Measurements from ENCODE around the gene ZSWIM1.
"Not testable (repeated sequence)": the region's sequence is repeated elsewhere in the genome, so short reads cannot be mapped to it uniquely, and the experiment has no call there.

Gene ZSWIM1

GRCh38 chr20:45927071-45927878 lies 46.2 kb downstream of the ZSWIM1 start:
- TF ChIP-seq CTCF (conservative IDR thresholded peaks at IDR 0.05; ENCODE audit: low read depth) = no peak
- H3K27ac ChIP-seq = no peak overlapping the region
- ChIA-PET CTCF (interaction anchor here (1.6 kb wide), 1 partner anchor 60 kb away, joined by 3 read pairs; no protein-coding TSS in a partner anchor), POLR2A (ENCODE audit: low non-redundant PET) (interaction anchor here (0.6 kb wide), 1 partner anchor 915 kb away, joined by 6 read pairs; no protein-coding TSS in a partner anchor)
- no peak for DNase-seq (ENCODE audit: low spot score)

GRCh38 chr20:45931680-45932079 lies 50.7 kb downstream of the ZSWIM1 start:
- POLR2A ChIA-PET (ENCODE audit: low non-redundant PET); DNase-seq (ENCODE audit: low spot score); CTCF ChIA-PET; H3K27ac ChIP-seq: not testable (repeated sequence)

GRCh38 chr20:45933266-45934045 lies 52.4 kb downstream of the ZSWIM1 start:
- peak overlapping the region; percentile 97 for H3K27ac ChIP-seq
- TF ChIP-seq CTCF (conservative IDR thresholded peaks at IDR 0.05; ENCODE audit: low read depth) = peak; percentile 80
- ChIA-PET POLR2A (ENCODE audit: low non-redundant PET) (interaction anchor here (0.5 to 3.6 kb wide), 11 partner anchors 11 to 132 kb away, joined by 3 to 35 read pairs (median 4); partner anchors contain the start of gene ZNF335), CTCF (interaction anchor here (0.5 to 3.0 kb wide), 9 partner anchors 11 to 134 kb away, joined by 3 to 21 read pairs (median 5); no protein-coding TSS in a partner anchor)
- DNase-seq (ENCODE audit: low spot score) = peak; percentile 94

GRCh38 chr20:45934046-45934585 lies 53.1 kb downstream of the ZSWIM1 start:
- H3K27ac ChIP-seq = peak overlapping the region; percentile 97
- ChIA-PET POLR2A (ENCODE audit: low non-redundant PET) (interaction anchor here (0.5 to 3.6 kb wide), 11 partner anchors 10 to 132 kb away, joined by 3 to 35 read pairs (median 4); partner anchors contain the start of gene ZNF335), CTCF (interaction anchor here (0.6 to 3.0 kb wide), 7 partner anchors 27 to 161 kb away, joined by 3 to 21 read pairs (median 5); no protein-coding TSS in a partner anchor)
- TF ChIP-seq CTCF (conservative IDR thresholded peaks at IDR 0.05; ENCODE audit: low read depth) = no peak
- peak; percentile 48 for DNase-seq (ENCODE audit: low spot score)
